Panc1 (cell line): ENCODE data around the gene SLC6A7.

Source experiments
- CTCF ChIP-seq: fragments of 450-650 bp; IDR thresholded peaks from 2 replicates; pipeline ENCODE4 v1.5.1; 2017; ENCODE audit warnings: mild to moderate bottlenecking
- POLR2AphosphoS5 ChIP-seq: IDR thresholded peaks from 2 replicates; pipeline ENCODE4 v1.6.1; 2012; ENCODE audit warnings: mild to moderate bottlenecking, low read depth, low read length, moderate library complexity
- REST ChIP-seq, 2 experiments: IDR thresholded peaks; 2 replicates each; pipeline ENCODE4 v1.6.1; 2011 to 2012; ENCODE audit warnings: low read depth in 2 of 2, control low read depth in 1 of 2, low read length in 1 of 2, mild to moderate bottlenecking in 1 of 2, moderate library complexity in 1 of 2; ENCODE audit not compliant: insufficient read depth in 1 of 2

GRCh38 chr5:150186897-150187296 lies 3.0 kb upstream of the SLC6A7 start:
- TF ChIP-seq CTCF: no peak
- TF ChIP-seq REST (IDR thresholded peaks at IDR 0.05; ENCODE audit: insufficient read depth in 1 of 2, low read depth in 2 of 2, low read length in 1 of 2): no peak
- TF ChIP-seq POLR2AphosphoS5: no peak
